HepG2 (cell line): ENCODE data around the gene ARPP21. TPM values are rescaled to one million over a fixed set of nuclear protein-coding genes. Genes with fewer than 3 reads are reported as not detected.

ENCODE experiments used
- ATAC-seq: fragments of 200-7000 bp; cut with Tn5 transposase; 3 replicates; pipeline ENCODE4 v1.9.1; 2020; ENCODE audit warnings: mild to moderate bottlenecking, moderate library complexity
- BruUV-seq: library from RNA; stranded (reverse); fragments of 400-500 nt; replicated peaks from 2 replicates; lab custom pipeline; 2021; lab: Mats Ljungman, UMichigan
- CTCF ChIA-PET: fragments of 300-600 bp; formaldehyde crosslinking; extraction: SDS; loops from one replicate; lab custom pipeline; 2021; ENCODE audit warnings: low total read pairs, inconsistent platforms, low intra/inter-chr PET ratio; lab: Yijun Ruan, JAX
- POLR2A ChIA-PET: fragments of 350-600 bp; sonication (Branson Sonifier 250); formaldehyde crosslinking; loops from one replicate; lab custom pipeline; 2020; ENCODE audit warnings: antibody characterized with exemption, inconsistent platforms; lab: Yijun Ruan, JAX
- DNase-seq: peaks from one replicate; pipeline ENCODE4 v3.0.0-alpha.2; 2015; ENCODE audit warnings: low spot score
- FAIRE-seq: peaks from 3 replicates; lab custom pipeline; 2011; peaks lifted over from hg19 to GRCh38; lab: Jason Lieb, UNC
- H2AFZ ChIP-seq: one replicate; pipeline ENCODE4 v1.6.1; 2011; ENCODE audit warnings: low read length, inconsistent platforms
- H3K27ac ChIP-seq: fragments of 300-600 bp; 3 replicates; pipeline ENCODE4 v1.8.0; 2011; ENCODE audit warnings: mixed run types, mild to moderate bottlenecking, mixed read lengths, low read length, inconsistent platforms; ENCODE audit not compliant: insufficient read depth; ENCODE audit errors: extremely low read length
- H3K27me3 ChIP-seq, 2 experiments: fragments of 200-600 bp in 1 of 2; 2 replicates in 1 of 2; 3 replicates in 1 of 2; pipeline versions ENCODE4 v1.6.0 to v1.8.0; 2011; ENCODE audit warnings: low read length in 2 of 2, mild to moderate bottlenecking in 2 of 2, moderate library complexity in 2 of 2, inconsistent platforms in 1 of 2; ENCODE audit not compliant: insufficient read depth in 2 of 2, control insufficient read depth in 1 of 2
- H3K36me3 ChIP-seq, 2 experiments: fragments of 200-600 bp in 1 of 2; replicated peaks in 1 of 2; 2 replicates in 1 of 2; 3 replicates in 1 of 2; pipeline versions ENCODE4 v1.5.1 to v1.8.0; 2011; ENCODE audit warnings: low read length in 2 of 2, inconsistent platforms in 1 of 2; ENCODE audit not compliant: insufficient read depth in 2 of 2, control insufficient read depth in 1 of 2
- H3K4me1 ChIP-seq: 2 replicates; pipeline ENCODE4 v1.5.1; 2012; ENCODE audit warnings: low read length, inconsistent platforms; ENCODE audit not compliant: insufficient read depth
- H3K4me2 ChIP-seq: 2 replicates; pipeline ENCODE4 v1.6.0; 2011; ENCODE audit warnings: low read depth, low read length, inconsistent platforms
- H3K4me3 ChIP-seq, 3 experiments: fragments of 200-600 bp in 1 of 3; sonication (generic), shearing (Covaris generic) in 1 of 3; replicated peaks in 1 of 3; 2 replicates each; pipeline ENCODE4 v1.5.1; 2011 to 2016; ENCODE audit warnings: low read length in 3 of 3, inconsistent platforms in 2 of 3, low read depth in 2 of 3, mild to moderate bottlenecking in 2 of 3, control low read depth in 1 of 3, mixed read lengths in 1 of 3; ENCODE audit not compliant: insufficient read depth in 1 of 3
- H3K79me2 ChIP-seq: one replicate; pipeline ENCODE4 v1.6.1; 2011; ENCODE audit warnings: low read length, inconsistent platforms; ENCODE audit not compliant: insufficient read depth
- H3K9ac ChIP-seq: 2 replicates; pipeline ENCODE4 v1.6.0; 2011; ENCODE audit warnings: mild to moderate bottlenecking, low read depth, low read length, inconsistent platforms; ENCODE audit not compliant: insufficient read depth
- H3K9me3 ChIP-seq: 2 replicates; pipeline ENCODE4 v1.5.1; 2012; ENCODE audit warnings: mild to moderate bottlenecking, low read length
- H4K20me1 ChIP-seq: 2 replicates; pipeline ENCODE4 v1.6.0; 2011; ENCODE audit warnings: inconsistent platforms, mild to moderate bottlenecking, low read length, moderate library complexity; ENCODE audit not compliant: insufficient read depth
- CERS6 ChIP-seq: sonication (generic); formaldehyde crosslinking; IDR thresholded peaks from 2 replicates; pipeline ENCODE4 v1.5.0; 2020; ENCODE audit warnings: missing genetic modification reagents
- GTF2F1 ChIP-seq: fragments of 150-350 bp; IDR thresholded peaks from 2 replicates; pipeline ENCODE4 v1.6.1; 2014; ENCODE audit warnings: low read length
- IRF9 ChIP-seq: sonication (generic); formaldehyde crosslinking; IDR thresholded peaks from 2 replicates; pipeline ENCODE4 v1.8.0; 2022; ENCODE audit warnings: missing genetic modification reagents, mild to moderate bottlenecking, borderline replicate concordance
- NKX3-1 ChIP-seq: sonication (generic); formaldehyde crosslinking; IDR thresholded peaks from 2 replicates; pipeline ENCODE4 v1.5.0; 2020; ENCODE audit warnings: missing genetic modification reagents
- PLRG1 ChIP-seq: fragments of 450-650 bp; conservative IDR thresholded peaks from 2 replicates; pipeline ENCODE4 v1.6.1; 2016
- ZNF143 ChIP-seq: sonication (generic); formaldehyde crosslinking; IDR thresholded peaks from 2 replicates; pipeline ENCODE4 v1.4.0; 2020; ENCODE audit warnings: missing genetic modification reagents
- ZNF44 ChIP-seq: sonication (generic); formaldehyde crosslinking; IDR thresholded peaks from 2 replicates; pipeline ENCODE4 v1.5.1; 2020; ENCODE audit warnings: mild to moderate bottlenecking, missing genetic modification reagents
- ZNF530 ChIP-seq: sonication (generic); formaldehyde crosslinking; IDR thresholded peaks from 2 replicates; pipeline ENCODE4 v1.5.0; 2020; ENCODE audit warnings: low read depth, mild to moderate bottlenecking, missing genetic modification reagents
- ZNF740 ChIP-seq: sonication (generic); formaldehyde crosslinking; IDR thresholded peaks from 2 replicates; pipeline ENCODE4 v1.4.0; 2020; ENCODE audit warnings: missing genetic modification reagents
- ZNF816 ChIP-seq: sonication (generic); formaldehyde crosslinking; IDR thresholded peaks from 2 replicates; pipeline ENCODE4 v1.8.0; 2022; ENCODE audit warnings: missing genetic modification reagents, mild to moderate bottlenecking, borderline replicate concordance
- WGBS: methylation state at CpG from one replicate; pipeline ENCODE4 v1.1.6; 2017; ENCODE audit warnings: low lambda C conversion rate; 5-methylcytosine and 5-hydroxymethylcytosine counted together
- in situ Hi-C: cut with HindIII; loops from 2 replicates; pipeline ENCODE4 v1.10.0; 2017; ENCODE audit warnings: low pct_unique_long_range_greater_than_20kb; ENCODE audit not compliant: extremely low pct_ligation_motif_present
- intact Hi-C: fragments of 100-400 bp; cut with micrococcal nuclease; formaldehyde crosslinking; loops from one replicate; pipeline ENCODE4 v1.10.0; 2022; ENCODE audit not compliant: unreplicated experiment
- polyA plus RNA-seq, 8 experiments: library from polyadenylated mRNA; depleted of rRNA in 3 of 8; stranded (reverse) in 7 of 8; unstranded in 1 of 8; fragments of >200 nt; fragmentation: Illumina TruSeq in 4 of 8; extraction: Trizol in 4 of 8; gene quantifications; 2 replicates each; pipeline versions ENCODE4 v1.2.1 to v1.2.3, GENCODE V29; 2011 to 2016; ENCODE audit warnings: low read depth in 4 of 8, missing spikeins in 1 of 8, mixed read lengths in 1 of 8; ENCODE audit not compliant: insufficient read depth in 1 of 8
- total RNA-seq, 5 experiments: library from RNA; depleted of rRNA; stranded (reverse); fragments of >200 nt; fragmentation: Illumina TruSeq; extraction: Trizol; gene quantifications; 2 replicates each; pipeline ENCODE4 v1.2.3, GENCODE V29; 2016; ENCODE audit warnings: low read depth in 1 of 5

ARPP21 gene
- total and polyA plus RNA-seq, 2 of the 13 experiments (the other 11 are each of a cell fraction or from before 2014, with no cell fraction given): not detected

- FAIRE-seq: no peak
- H3K4me3 ChIP-seq: no peak overlapping the region
- BruUV-seq: no TSS peak
- no peak overlapping the region for H3K9ac ChIP-seq
- intact Hi-C loops: no loop called here
- in situ Hi-C loops: no loop called here
- POLR2A ChIA-PET: no interaction called here
- H3K9me3 ChIP-seq: no peaks in the 10 kb centered on the region
- H4K20me1 ChIP-seq: no peaks in the 10 kb centered on the region
- TF ChIP-seq ZNF740 (CRISPR knock-in tag): no peak
- no peak for TF ChIP-seq ZNF143
- no peak for TF ChIP-seq ZNF530
- TF ChIP-seq GTF2F1: no peak
- no peak for TF ChIP-seq CERS6
- TF ChIP-seq ZNF816 (CRISPR knock-in tag): no peak
- TF ChIP-seq PLRG1: no peak
- TF ChIP-seq NKX3-1 (CRISPR knock-in tag): no peak
- no peak for TF ChIP-seq ZNF44 (CRISPR knock-in tag)
- TF ChIP-seq IRF9 (CRISPR knock-in tag): no peak
- TF ChIP-seq, all 625 proteins: peak for 0
- Histone ChIP-seq H3K27me3 (no peaks in the 10 kb centered on the region), H3K4me1 (no peaks in the 10 kb centered on the region), H3K79me2 (no peaks in the 10 kb centered on the region), H3K27ac (no peak overlapping the region), H2AFZ (no peak overlapping the region), H3K36me3 (no peaks in the 10 kb centered on the region), H3K4me2 (no peak overlapping the region)
- ATAC-seq (no peak), DNase-seq (no peak)
- CTCF ChIA-PET: no interaction called here
- 17% methylated on average over 1 of the region's 1 CpG for WGBS
These were observed 79.6 kb downstream of the ARPP21 start for GRCh38 chr3:35718921-35719320.
